ENCODE measurements around the gene GIN1. TPM values are rescaled to one million over a fixed set of nuclear protein-coding genes. Genes with fewer than 3 reads are reported as not detected.
A peak's percentile ranks its signal among the peaks of the same experiment; 100 is the strongest.

The GIN1 gene
- total and polyA plus RNA-seq, 4 experiments from 2014 or later = 10.0 to 15.2 (median 12.5) TPM

DNA sequence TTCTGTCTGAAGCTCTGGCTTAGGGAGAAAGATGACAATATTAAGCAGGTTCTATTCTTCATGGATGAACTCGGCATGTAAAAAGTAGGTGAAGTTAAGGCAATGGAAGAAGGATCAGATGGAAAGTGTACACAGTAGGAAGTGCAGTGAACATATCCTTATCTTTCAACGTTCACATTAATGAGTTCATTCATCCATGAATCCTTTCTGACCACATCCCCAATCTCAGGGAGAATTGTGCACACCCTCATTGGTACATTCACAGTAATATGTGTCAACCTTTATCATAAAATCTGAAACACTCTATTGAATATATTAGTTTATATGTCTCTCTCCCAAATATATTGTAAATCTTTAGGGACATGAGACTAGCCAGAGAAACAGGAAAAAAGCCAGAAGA, 5.5 kb downstream of the GIN1 start:
- H3K36me3 ChIP-seq (ENCODE audit: insufficient read depth, low read length) = no peaks in the 10 kb centered on the region
- Mint-ChIP-seq H3K4me1 (peaks cover 30 to 70% (median 47%) of the 10 kb centered on the region in 4 donors), H3K4me3 (no peak overlapping the region), H3K27me3 (no peaks in the 10 kb centered on the region), H3K27ac (peak overlapping the region in 1 of 7 donors; percentile 32), H3K9me3 (peaks cover 0 to 3% (median 0%) of the 10 kb centered on the region in 8 donors), H3K36me3 (no peaks in the 10 kb centered on the region)
- POLR2A ChIA-PET (ENCODE audit: partially characterized antibody) = no interaction called here
- no peak overlapping the region for H3K4me3 ChIP-seq (ENCODE audit: low read length in 2 of 2)
- H3K9me3 ChIP-seq (ENCODE audit: control insufficient read depth in 1 of 2, low read length in 2 of 2) = no peaks in the 10 kb centered on the region
- H3K27ac ChIP-seq (ENCODE audit: low read depth, low read length) = no peak overlapping the region
- CTCF ChIA-PET (ENCODE audit: partially characterized antibody) = interaction anchor here (2.4 kb wide), 2 partner anchors 14 to 25 kb away, joined by 5 to 7 read pairs; no protein-coding TSS in a partner anchor
- H3K27me3 ChIP-seq (ENCODE audit: insufficient read depth, low read length) = no peaks in the 10 kb centered on the region
- H3K4me1 ChIP-seq (ENCODE audit: insufficient read depth, low read length) = peaks cover 49% of the 10 kb centered on the region
- intact Hi-C loops (cut with micrococcal nuclease) = no loop called here
- DNase-seq = no peak

DNA sequence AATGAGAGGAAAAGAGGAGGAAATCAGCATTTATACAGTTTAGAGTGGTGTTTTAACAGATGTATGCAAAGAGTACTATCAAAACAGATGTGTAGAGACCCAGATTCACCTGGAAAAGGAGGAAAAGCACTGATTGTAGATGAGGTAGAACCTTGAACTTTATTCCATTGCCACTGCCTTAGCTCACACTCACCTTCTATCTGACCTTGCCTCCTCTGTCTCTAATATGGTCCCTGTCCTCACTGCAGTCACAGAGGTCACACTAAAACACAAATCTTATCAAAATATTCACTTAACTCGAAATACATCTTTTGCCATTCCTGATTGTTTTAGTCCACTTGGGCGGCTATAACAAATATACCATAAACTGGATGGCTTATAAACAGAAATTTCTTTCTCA, 7.0 kb downstream of the GIN1 start:
- intact Hi-C loops (cut with micrococcal nuclease) = no loop called here
- ChIA-PET CTCF (ENCODE audit: partially characterized antibody) (interaction anchor here (0.9 to 2.4 kb wide), 2 partner anchors 16 to 26 kb away, joined by 3 to 5 read pairs; no protein-coding TSS in a partner anchor), POLR2A (ENCODE audit: partially characterized antibody) (interaction anchor here (0.9 kb wide), 1 partner anchor 349 kb away, joined by 3 read pairs; no protein-coding TSS in a partner anchor)
- no peaks in the 10 kb centered on the region for H3K27me3 Mint-ChIP-seq
- peak overlapping the region in 3 of 8 donors; percentile 57 to 77 (median 60) for H3K4me3 Mint-ChIP-seq
- Histone ChIP-seq H3K9me3 (ENCODE audit: control insufficient read depth in 1 of 2, low read length in 2 of 2) (no peaks in the 10 kb centered on the region), H3K4me1 (ENCODE audit: insufficient read depth, low read length) (peaks cover 35% of the 10 kb centered on the region), H3K27ac (ENCODE audit: low read depth, low read length) (no peak overlapping the region), H3K36me3 (ENCODE audit: insufficient read depth, low read length) (no peaks in the 10 kb centered on the region), H3K27me3 (ENCODE audit: insufficient read depth, low read length) (no peaks in the 10 kb centered on the region), H3K4me3 (ENCODE audit: low read length in 2 of 2) (no peak overlapping the region)
- DNase-seq = no peak
- peak overlapping the region in 5 of 7 donors; percentile 15 to 92 (median 92) for H3K27ac Mint-ChIP-seq
- H3K4me1 Mint-ChIP-seq = peaks cover 23 to 57% (median 39%) of the 10 kb centered on the region in 4 donors
- H3K9me3 Mint-ChIP-seq = peaks cover 0 to 3% (median 0%) of the 10 kb centered on the region in 8 donors
- H3K36me3 Mint-ChIP-seq = peaks cover 3 to 7% of the 10 kb centered on the region in 2 donors

GRCh38 chr5:103111468-103111867, 8.5 kb downstream of the GIN1 start:
- CTCF ChIA-PET (ENCODE audit: partially characterized antibody) = no interaction called here
- Histone ChIP-seq H3K4me1 (ENCODE audit: insufficient read depth, low read length) (peaks cover 31% of the 10 kb centered on the region), H3K27ac (ENCODE audit: low read depth, low read length) (no peak overlapping the region), H3K36me3 (ENCODE audit: insufficient read depth, low read length) (no peaks in the 10 kb centered on the region), H3K4me3 (ENCODE audit: low read length in 2 of 2) (no peak overlapping the region), H3K9me3 (ENCODE audit: control insufficient read depth in 1 of 2, low read length in 2 of 2) (no peaks in the 10 kb centered on the region), H3K27me3 (ENCODE audit: insufficient read depth, low read length) (no peaks in the 10 kb centered on the region)
- Mint-ChIP-seq H3K27ac (peak overlapping the region; percentile 48 to 95 (median 92)), H3K4me1 (peaks cover 23 to 53% (median 39%) of the 10 kb centered on the region in 4 donors), H3K36me3 (peaks cover 8 to 17% of the 10 kb centered on the region in 2 donors), H3K9me3 (peaks cover 0 to 3% (median 0%) of the 10 kb centered on the region in 8 donors), H3K27me3 (no peaks in the 10 kb centered on the region), H3K4me3 (peak overlapping the region; percentile 41 to 85 (median 70))
- intact Hi-C loops (cut with micrococcal nuclease) = no loop called here
- peak in 4 of 5 donors; percentile 61 to 70 (median 63) for DNase-seq
- POLR2A ChIA-PET (ENCODE audit: partially characterized antibody) = interaction anchor here (1.0 to 2.5 kb wide), 3 partner anchors 9 to 147 kb away, joined by 3 to 46 read pairs (median 8); partner anchors contain the start of genes GIN1, MACIR and PPIP5K2

GRCh38 chr5:103110403-103110802, 9.5 kb downstream of the GIN1 start:
- H3K27ac Mint-ChIP-seq = peak overlapping the region in 3 of 7 donors; percentile 5 to 36 (median 7)
- H3K9me3 Mint-ChIP-seq = peaks cover 0 to 3% (median 0%) of the 10 kb centered on the region in 8 donors
- intact Hi-C loops (cut with micrococcal nuclease) = no loop called here
- ChIA-PET CTCF (ENCODE audit: partially characterized antibody) (no interaction called here), POLR2A (ENCODE audit: partially characterized antibody) (interaction anchor here (2.5 kb wide), 1 partner anchor 10 kb away, joined by 46 read pairs; the partner anchor contains the start of genes GIN1 and PPIP5K2)
- Histone ChIP-seq H3K36me3 (ENCODE audit: insufficient read depth, low read length) (no peaks in the 10 kb centered on the region), H3K27me3 (ENCODE audit: insufficient read depth, low read length) (no peaks in the 10 kb centered on the region), H3K4me3 (ENCODE audit: low read length in 2 of 2) (no peak overlapping the region), H3K4me1 (ENCODE audit: insufficient read depth, low read length) (peaks cover 27% of the 10 kb centered on the region), H3K9me3 (ENCODE audit: control insufficient read depth in 1 of 2, low read length in 2 of 2) (no peaks in the 10 kb centered on the region), H3K27ac (ENCODE audit: low read depth, low read length) (no peak overlapping the region)
- H3K4me3 Mint-ChIP-seq = peak overlapping the region in 1 of 8 donors; percentile 33
- H3K4me1 Mint-ChIP-seq = peaks cover 23 to 51% (median 39%) of the 10 kb centered on the region in 4 donors
- peaks cover 8 to 17% of the 10 kb centered on the region in 2 donors for H3K36me3 Mint-ChIP-seq
- no peak for DNase-seq
- no peaks in the 10 kb centered on the region for H3K27me3 Mint-ChIP-seq

GRCh38 chr5:103109277-103109676, 10.7 kb downstream of the GIN1 start:
- CTCF ChIA-PET (ENCODE audit: partially characterized antibody) = interaction anchor here (0.7 to 1.1 kb wide), 2 partner anchors 11 to 24 kb away, joined by 3 to 8 read pairs; partner anchors contain the start of genes GIN1 and PPIP5K2
- no peaks in the 10 kb centered on the region for H3K36me3 ChIP-seq (ENCODE audit: insufficient read depth, low read length)
- H3K27me3 ChIP-seq (ENCODE audit: insufficient read depth, low read length) = no peaks in the 10 kb centered on the region
- peak overlapping the region in 1 of 7 donors; percentile 12 for H3K27ac Mint-ChIP-seq
- intact Hi-C loops (cut with micrococcal nuclease) = no loop called here
- peaks cover 16 to 24% of the 10 kb centered on the region in 2 donors for H3K36me3 Mint-ChIP-seq
- POLR2A ChIA-PET (ENCODE audit: partially characterized antibody) = interaction anchor here (1.2 kb wide), 1 partner anchor 11 kb away, joined by 5 read pairs; the partner anchor contains the start of genes GIN1 and PPIP5K2
- H3K9me3 Mint-ChIP-seq = peaks cover 0 to 3% (median 0%) of the 10 kb centered on the region in 8 donors
- H3K27ac ChIP-seq (ENCODE audit: low read depth, low read length) = no peak overlapping the region
- H3K4me3 ChIP-seq (ENCODE audit: low read length in 2 of 2) = no peak overlapping the region
- peaks cover 21 to 41% (median 36%) of the 10 kb centered on the region in 4 donors for H3K4me1 Mint-ChIP-seq
- H3K4me1 ChIP-seq (ENCODE audit: insufficient read depth, low read length) = peaks cover 27% of the 10 kb centered on the region
- H3K9me3 ChIP-seq (ENCODE audit: control insufficient read depth in 1 of 2, low read length in 2 of 2) = no peaks in the 10 kb centered on the region
- H3K4me3 Mint-ChIP-seq = no peak overlapping the region
- H3K27me3 Mint-ChIP-seq = no peaks in the 10 kb centered on the region
- DNase-seq = no peak

DNA sequence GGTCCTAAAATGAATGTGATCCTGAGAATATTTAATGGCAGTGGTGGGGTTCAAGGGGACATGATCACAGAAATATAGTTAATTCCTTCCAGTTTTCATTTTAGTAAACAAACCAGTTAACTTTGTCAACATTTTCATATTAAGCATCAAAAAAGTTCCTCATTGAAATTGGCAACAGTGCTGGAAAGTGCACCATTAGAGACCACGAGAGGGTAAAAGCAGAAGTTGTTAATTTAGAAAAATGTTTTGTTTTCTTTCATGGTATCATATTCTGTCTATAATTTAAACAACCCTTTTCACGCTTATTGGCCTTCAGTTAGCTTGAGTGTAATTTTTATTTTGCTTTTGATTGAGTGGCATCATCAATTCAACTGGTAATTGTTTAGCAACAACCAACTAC, 11.9 kb downstream of the GIN1 start:
- Histone ChIP-seq H3K4me3 (ENCODE audit: low read length in 2 of 2) (no peak overlapping the region), H3K9me3 (ENCODE audit: control insufficient read depth in 1 of 2, low read length in 2 of 2) (no peaks in the 10 kb centered on the region)

DNA sequence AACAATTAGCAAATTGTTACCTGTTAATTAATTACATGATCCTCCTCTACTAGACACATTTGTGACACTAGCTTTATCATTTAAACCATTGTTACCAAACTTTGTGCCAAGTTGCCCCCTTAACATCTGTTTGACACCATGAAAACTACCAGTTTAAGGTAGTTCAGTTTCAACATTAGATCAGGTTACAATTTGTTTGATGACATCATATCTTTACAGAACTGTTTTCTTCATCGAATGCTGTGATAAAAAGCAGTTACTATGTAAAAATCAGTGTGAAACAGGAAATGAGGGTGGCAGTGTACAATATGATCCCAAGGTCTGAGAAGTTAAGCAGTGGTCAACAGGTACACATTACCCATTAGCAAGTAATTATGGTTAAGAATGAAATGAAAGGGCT, 17.7 kb downstream of the GIN1 start:
- Histone ChIP-seq H3K27ac (ENCODE audit: low read depth, low read length) (no peak overlapping the region), H3K36me3 (ENCODE audit: insufficient read depth, low read length) (no peaks in the 10 kb centered on the region), H3K9me3 (ENCODE audit: control insufficient read depth in 1 of 2, low read length in 2 of 2) (no peaks in the 10 kb centered on the region), H3K4me1 (ENCODE audit: insufficient read depth, low read length) (no peaks in the 10 kb centered on the region), H3K4me3 (ENCODE audit: low read length in 2 of 2) (no peak overlapping the region), H3K27me3 (ENCODE audit: insufficient read depth, low read length) (no peaks in the 10 kb centered on the region)
- peaks cover 0 to 2% (median 0%) of the 10 kb centered on the region in 4 donors for H3K4me1 Mint-ChIP-seq
- ChIA-PET CTCF (ENCODE audit: partially characterized antibody) (no interaction called here), POLR2A (ENCODE audit: partially characterized antibody) (no interaction called here)
- intact Hi-C loops (cut with micrococcal nuclease) = no loop called here
- no peaks in the 10 kb centered on the region for H3K9me3 Mint-ChIP-seq
- H3K27me3 Mint-ChIP-seq = no peaks in the 10 kb centered on the region
- H3K4me3 Mint-ChIP-seq = no peak overlapping the region
- H3K27ac Mint-ChIP-seq = no peak overlapping the region
- peaks cover 36 to 38% of the 10 kb centered on the region in 2 donors for H3K36me3 Mint-ChIP-seq
- no peak for DNase-seq

More for the DNA sequence above, 11.9 kb downstream of the GIN1 start:
- Mint-ChIP-seq H3K27me3 (no peaks in the 10 kb centered on the region), H3K36me3 (peaks cover 27 to 28% of the 10 kb centered on the region in 2 donors), H3K4me3 (no peak overlapping the region), H3K27ac (no peak overlapping the region), H3K4me1 (peaks cover 20 to 34% (median 31%) of the 10 kb centered on the region in 4 donors), H3K9me3 (peaks cover 0 to 3% (median 0%) of the 10 kb centered on the region in 8 donors)
- DNase-seq = no peak
- peaks cover 25% of the 10 kb centered on the region for H3K4me1 ChIP-seq (ENCODE audit: insufficient read depth, low read length)
- H3K36me3 ChIP-seq (ENCODE audit: insufficient read depth, low read length) = no peaks in the 10 kb centered on the region
- H3K27ac ChIP-seq (ENCODE audit: low read depth, low read length) = no peak overlapping the region
- intact Hi-C loops (cut with micrococcal nuclease) = no loop called here
- no peaks in the 10 kb centered on the region for H3K27me3 ChIP-seq (ENCODE audit: insufficient read depth, low read length)
- CTCF ChIA-PET (ENCODE audit: partially characterized antibody) = no interaction called here
- POLR2A ChIA-PET (ENCODE audit: partially characterized antibody) = interaction anchor here (1.2 kb wide), 1 partner anchor 12 kb away, joined by 5 read pairs; the partner anchor contains the start of genes GIN1 and PPIP5K2

All from CD4-positive, alpha-beta memory T cell (primary cell).